ENCODE data around the gene ARID1B.

Gene ARID1B

GRCh38 chr6:156946370-156946936 is 169.3 kb downstream of the ARID1B start:
- no peak for DNase-seq

DNA sequence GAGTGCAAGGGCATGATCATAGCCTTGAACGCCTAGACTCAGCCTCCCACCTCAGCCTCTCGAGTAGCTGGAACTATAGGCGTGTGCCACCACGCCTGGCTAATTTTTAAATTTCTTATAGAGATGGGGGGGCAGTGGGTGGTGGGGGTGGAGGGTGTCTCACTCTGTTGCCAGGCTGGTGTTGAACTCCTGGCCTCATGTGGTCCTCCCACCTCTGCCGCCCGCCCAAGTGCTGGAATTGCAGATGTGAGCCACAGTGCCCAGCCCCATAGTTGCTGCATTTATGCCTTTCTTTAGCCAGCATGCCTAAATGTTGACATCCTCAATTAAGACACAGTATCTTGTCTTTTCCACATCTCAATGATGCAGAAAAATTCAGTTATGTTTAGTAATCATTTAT is 171.1 kb downstream of the ARID1B start:
- no peak for DNase-seq

DNA sequence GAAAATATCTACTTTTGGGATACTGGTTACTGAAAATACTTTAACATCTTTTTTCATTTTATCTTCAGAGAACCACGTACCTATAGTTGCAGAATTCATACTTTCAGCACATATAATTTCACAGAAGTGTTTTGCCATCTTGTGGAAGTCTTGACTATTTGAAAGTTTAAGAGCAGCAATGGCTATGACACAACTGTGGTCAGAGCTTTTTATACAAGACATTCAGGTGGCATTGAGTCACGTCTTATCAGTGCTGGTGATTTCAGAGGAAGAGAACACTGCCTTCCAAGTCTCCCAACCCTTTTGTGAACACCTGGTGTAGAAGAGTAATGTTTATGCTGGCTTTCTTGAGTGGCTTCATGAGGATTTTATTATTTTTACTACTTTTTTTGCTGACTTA is 171.6 kb downstream of the ARID1B start:
- no peak for DNase-seq

- no peak for DNase-seq
Measured at GRCh38 chr6:156949376-156949775, 172.2 kb downstream of the ARID1B start.

GRCh38 chr6:156950084-156950483 is 172.9 kb downstream of the ARID1B start:
- DNase-seq = no peak

GRCh38 chr6:156950531-156950930 is 173.4 kb downstream of the ARID1B start:
- no peak for DNase-seq

GRCh38 chr6:156952401-156952800 is 175.2 kb downstream of the ARID1B start:
- DNase-seq = no peak

GRCh38 chr6:156953127-156953478 is 175.9 kb downstream of the ARID1B start:
- no peak for DNase-seq

- DNase-seq = no peak
Measured at GRCh38 chr6:156953479-156954146, 176.4 kb downstream of the ARID1B start.

DNA sequence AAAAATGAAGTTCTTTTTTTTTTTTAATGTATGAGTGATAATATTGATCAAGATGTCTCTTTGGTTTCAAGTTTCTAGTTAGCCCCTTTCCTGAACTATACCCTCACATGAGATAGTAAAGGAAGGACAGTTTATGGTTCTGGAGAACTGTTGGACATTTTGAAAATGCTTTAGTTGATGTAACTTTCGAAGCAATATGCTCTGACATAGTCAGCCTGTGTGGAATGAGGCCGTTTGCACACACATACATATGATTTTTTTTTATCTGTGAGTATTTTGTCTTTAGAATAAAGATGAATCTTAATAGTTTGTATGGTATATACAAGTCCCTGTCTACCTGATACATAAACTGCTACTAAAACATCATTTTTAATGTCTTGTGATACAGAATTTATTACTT is 177.0 kb downstream of the ARID1B start:
- no peak for DNase-seq

DNA sequence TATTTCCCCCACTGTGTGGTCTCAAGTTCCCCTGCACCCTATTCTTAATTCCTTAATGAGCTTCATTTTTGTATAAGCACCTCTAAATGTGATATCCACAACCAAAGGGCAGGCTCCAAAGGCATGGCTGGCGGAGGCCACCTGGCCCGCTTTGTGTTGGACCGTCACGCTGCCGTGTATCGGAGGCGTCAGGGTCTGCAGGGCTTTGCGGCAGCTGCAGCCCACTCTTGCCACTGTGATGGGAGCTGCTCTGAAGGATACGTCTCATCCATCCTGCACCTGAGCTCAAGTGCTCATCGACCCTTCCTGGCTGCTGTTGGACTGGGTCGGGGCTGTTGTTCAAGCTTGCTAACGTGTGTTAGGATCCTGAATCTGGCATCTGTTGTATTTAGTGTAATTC is 177.6 kb downstream of the ARID1B start:
- no peak for DNase-seq

DNA sequence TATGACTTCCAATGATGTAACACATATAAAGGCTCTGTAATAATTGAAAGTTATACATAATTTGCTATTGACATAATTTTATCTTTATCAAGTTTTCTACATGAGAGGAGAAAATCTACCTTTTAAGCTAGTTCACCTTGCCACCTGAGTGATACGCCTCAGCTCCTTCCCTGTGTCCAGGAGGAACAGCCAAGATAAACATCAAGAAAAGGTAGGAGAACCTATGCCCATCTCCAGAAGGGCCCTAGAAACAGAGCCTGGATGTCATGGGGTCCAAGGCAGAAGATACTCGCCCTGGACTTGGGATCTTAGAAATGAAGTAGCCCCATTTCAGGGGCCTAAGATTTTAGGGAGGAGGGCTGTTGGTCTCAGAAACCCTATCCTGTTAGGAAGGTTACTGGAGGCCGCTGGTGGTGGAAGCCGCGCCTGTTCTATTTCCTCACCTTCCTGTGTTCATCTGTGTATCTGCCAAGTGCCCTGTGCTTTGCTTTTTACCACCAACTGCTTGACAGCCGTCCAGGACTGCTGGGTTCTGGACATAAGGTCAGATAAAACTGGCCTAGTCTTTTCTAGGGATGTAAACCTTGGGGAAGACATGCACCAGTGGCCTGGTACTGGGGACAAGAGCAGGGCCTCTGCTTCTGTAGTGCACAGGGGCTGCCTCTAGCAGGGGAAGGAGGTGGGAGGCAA is 178.5 kb downstream of the ARID1B start:
- DNase-seq = no peak

DNA sequence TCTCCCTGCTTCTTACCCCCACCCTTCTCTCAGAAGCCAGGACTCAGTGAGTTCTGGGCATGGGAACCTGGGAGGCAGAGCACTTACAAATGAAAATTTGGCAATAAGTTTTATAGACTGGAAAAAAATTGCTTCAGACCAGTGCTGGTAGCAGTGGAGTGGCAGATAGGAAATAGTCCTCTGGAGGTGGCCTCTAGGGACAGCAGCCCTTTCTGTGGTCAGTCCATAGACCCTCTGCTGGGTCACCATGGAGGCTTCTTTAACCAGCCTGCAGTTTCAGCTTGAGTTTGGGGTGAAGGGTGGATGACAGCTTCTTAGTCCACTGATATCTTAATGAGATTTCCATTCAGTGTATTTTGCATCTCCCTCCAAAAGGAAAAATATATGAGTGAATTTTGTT is 179.1 kb downstream of the ARID1B start:
- DNase-seq = no peak

- DNase-seq = no peak
Measured at GRCh38 chr6:156957931-156958547, 180.9 kb downstream of the ARID1B start.

- DNase-seq = no peak
Measured at GRCh38 chr6:156960525-156960924, 183.3 kb downstream of the ARID1B start.

- no peak for DNase-seq
Measured at GRCh38 chr6:156961282-156961892, 184.2 kb downstream of the ARID1B start.

- DNase-seq = peak; percentile 65
Measured at GRCh38 chr6:156963712-156964700, 186.8 kb downstream of the ARID1B start.

GRCh38 chr6:156967852-156968251 is 190.7 kb downstream of the ARID1B start:
- no peak for DNase-seq

GRCh38 chr6:156969233-156969632 is 192.1 kb downstream of the ARID1B start:
- no peak for DNase-seq

- no peak for DNase-seq
Measured at GRCh38 chr6:156970595-156971112, 193.5 kb downstream of the ARID1B start.

DNA sequence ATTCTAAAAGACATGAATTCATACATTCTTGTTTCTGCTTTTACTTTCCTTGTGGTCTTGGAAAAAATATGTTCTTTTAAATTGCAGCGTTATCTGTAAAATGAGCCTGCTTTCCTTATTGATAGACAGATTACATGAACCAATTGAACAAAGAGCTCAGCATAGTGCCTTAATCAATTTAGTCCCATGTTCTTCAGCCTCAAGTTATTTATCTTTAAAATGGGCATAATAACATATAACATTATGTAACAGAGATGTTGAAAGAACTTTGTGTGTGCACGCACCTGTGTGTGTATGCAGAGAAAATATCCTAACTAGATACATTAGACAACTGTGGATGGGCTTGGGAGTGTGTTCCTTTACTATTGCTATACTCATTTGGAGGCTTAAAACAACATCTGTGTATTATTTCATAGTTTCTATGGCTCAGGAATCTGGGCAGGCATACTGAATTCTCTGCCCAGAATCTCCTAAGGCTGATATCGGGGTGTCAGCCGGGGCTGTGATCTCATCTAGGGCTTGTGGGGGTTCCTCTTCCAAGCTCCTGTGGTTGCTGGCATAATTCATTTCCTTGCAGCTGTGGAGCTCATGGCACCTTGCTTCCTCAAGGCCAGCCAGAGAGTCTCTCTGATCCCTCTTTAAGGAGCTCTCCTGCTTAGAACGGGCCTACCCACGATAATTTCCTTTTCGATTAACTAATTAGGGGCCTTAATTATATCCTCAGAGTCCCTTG is 194.1 kb downstream of the ARID1B start:
- DNase-seq = no peak

Measured in activated CD4-positive, alpha-beta T cell treated with anti-CD3 and anti-CD28 coated beads for 48 hours (primary cell).